ENCODE data around the gene ROR1.

ROR1 gene

GRCh38 chr1:63922848-63923247, 149.0 kb downstream of the ROR1 start:
- DNase-seq: no peak
- Histone ChIP-seq H3K4me1 (ENCODE audit: control insufficient read depth, insufficient read depth, low read length, poor library complexity, severe bottlenecking) (no peaks in the 10 kb centered on the region), H3K27me3 (replicated peaks; ENCODE audit: control insufficient read depth, insufficient read depth, low read length, poor library complexity, severe bottlenecking) (no peaks in the 10 kb centered on the region), H3K4me3 (ENCODE audit: insufficient read depth, low read depth, low read length, poor library complexity, severe bottlenecking) (no peak overlapping the region), H3K9me3 (ENCODE audit: control insufficient read depth, low read length) (no peaks in the 10 kb centered on the region), H3K27ac (ENCODE audit: insufficient read depth, low read length, poor library complexity, severe bottlenecking) (no peak overlapping the region), H3K36me3 (ENCODE audit: control insufficient read depth, insufficient read depth, low read length) (no peaks in the 10 kb centered on the region)

DNA sequence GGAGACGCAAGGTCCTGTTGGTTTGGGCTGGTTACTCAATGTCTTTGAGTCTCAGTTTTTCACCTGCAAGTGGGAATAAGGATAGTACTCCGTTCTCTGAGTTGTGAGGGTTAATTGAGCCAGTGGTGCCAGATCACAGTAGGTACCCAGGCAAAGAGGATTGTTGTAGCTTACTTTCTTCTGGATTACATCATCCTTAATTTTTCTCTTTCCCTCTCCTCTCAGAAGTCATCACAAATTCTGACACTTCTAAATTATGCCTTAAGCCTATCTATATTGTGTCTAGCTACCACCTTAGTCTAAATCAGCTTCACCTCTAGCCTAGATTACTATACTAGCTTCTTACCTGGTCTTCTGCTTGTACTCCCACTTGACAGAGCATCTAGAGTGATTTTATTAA, 149.5 kb downstream of the ROR1 start:
- Histone ChIP-seq H3K36me3 (ENCODE audit: control insufficient read depth, insufficient read depth, low read length) (no peaks in the 10 kb centered on the region), H3K4me3 (ENCODE audit: insufficient read depth, low read depth, low read length, poor library complexity, severe bottlenecking) (no peak overlapping the region), H3K27me3 (replicated peaks; ENCODE audit: control insufficient read depth, insufficient read depth, low read length, poor library complexity, severe bottlenecking) (no peaks in the 10 kb centered on the region), H3K4me1 (ENCODE audit: control insufficient read depth, insufficient read depth, low read length, poor library complexity, severe bottlenecking) (no peaks in the 10 kb centered on the region), H3K27ac (ENCODE audit: insufficient read depth, low read length, poor library complexity, severe bottlenecking) (no peak overlapping the region), H3K9me3 (ENCODE audit: control insufficient read depth, low read length) (no peaks in the 10 kb centered on the region)
- no peak for DNase-seq

- Histone ChIP-seq H3K36me3 (ENCODE audit: control insufficient read depth, insufficient read depth, low read length) (no peaks in the 10 kb centered on the region), H3K4me3 (ENCODE audit: insufficient read depth, low read depth, low read length, poor library complexity, severe bottlenecking) (no peak overlapping the region), H3K9me3 (ENCODE audit: control insufficient read depth, low read length) (no peaks in the 10 kb centered on the region), H3K4me1 (ENCODE audit: control insufficient read depth, insufficient read depth, low read length, poor library complexity, severe bottlenecking) (no peaks in the 10 kb centered on the region), H3K27me3 (replicated peaks; ENCODE audit: control insufficient read depth, insufficient read depth, low read length, poor library complexity, severe bottlenecking) (no peaks in the 10 kb centered on the region), H3K27ac (ENCODE audit: insufficient read depth, low read length, poor library complexity, severe bottlenecking) (no peak overlapping the region)
- DNase-seq: no peak
Observed at GRCh38 chr1:63924600-63924999, 150.8 kb downstream of the ROR1 start.

DNA sequence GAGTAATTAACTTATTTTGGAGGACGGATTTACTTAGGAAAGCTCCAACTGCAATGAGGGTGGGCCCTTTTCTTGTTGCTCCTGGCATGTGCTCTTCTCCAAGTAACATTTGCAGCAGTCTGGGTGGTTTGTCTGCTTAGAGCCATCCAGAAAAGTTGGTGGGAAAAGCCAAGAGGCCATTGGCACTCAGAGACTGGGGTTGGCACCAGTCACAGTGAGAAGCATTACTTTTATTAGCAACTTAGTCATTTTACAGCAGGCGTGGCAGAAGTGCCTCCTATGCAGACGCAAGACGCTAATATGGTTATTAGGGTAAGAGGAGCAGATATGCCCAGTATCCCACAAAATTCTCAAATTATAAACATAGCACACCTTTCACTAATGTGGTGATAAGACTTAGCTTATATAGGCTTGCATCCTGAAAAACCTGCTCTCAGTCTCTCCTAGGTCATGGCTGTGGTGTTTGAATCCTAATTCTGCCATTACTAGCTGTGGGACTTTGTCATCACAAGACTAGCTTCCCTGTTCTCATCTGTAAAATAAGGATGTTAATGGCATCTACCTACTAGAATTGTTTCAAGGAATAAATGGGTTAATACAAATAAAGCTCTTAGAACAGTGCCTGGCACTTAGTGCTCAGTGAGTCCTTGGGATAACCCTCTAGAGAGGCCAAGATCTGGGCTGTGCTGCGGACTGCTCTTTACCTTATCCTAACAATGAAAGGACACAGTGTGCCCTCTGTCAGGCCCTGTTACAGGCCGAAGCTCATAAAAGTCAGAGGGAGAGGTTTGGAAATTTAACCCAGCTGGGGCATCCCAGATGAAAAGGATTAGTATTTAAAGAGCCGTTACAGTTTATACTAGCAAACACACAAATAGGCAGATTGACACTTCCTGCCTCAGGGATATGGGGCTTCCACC, 154.6 kb downstream of the ROR1 start:
- Histone ChIP-seq H3K4me3 (ENCODE audit: insufficient read depth, low read depth, low read length, poor library complexity, severe bottlenecking) (no peak overlapping the region), H3K27ac (ENCODE audit: insufficient read depth, low read length, poor library complexity, severe bottlenecking) (no peak overlapping the region), H3K36me3 (ENCODE audit: control insufficient read depth, insufficient read depth, low read length) (no peaks in the 10 kb centered on the region), H3K27me3 (replicated peaks; ENCODE audit: control insufficient read depth, insufficient read depth, low read length, poor library complexity, severe bottlenecking) (no peaks in the 10 kb centered on the region), H3K4me1 (ENCODE audit: control insufficient read depth, insufficient read depth, low read length, poor library complexity, severe bottlenecking) (no peaks in the 10 kb centered on the region), H3K9me3 (ENCODE audit: control insufficient read depth, low read length) (no peaks in the 10 kb centered on the region)
- no peak for DNase-seq

- H3K9me3 ChIP-seq (ENCODE audit: control insufficient read depth, low read length): no peaks in the 10 kb centered on the region
- H3K27ac ChIP-seq (ENCODE audit: insufficient read depth, low read length, poor library complexity, severe bottlenecking): no peak overlapping the region
- DNase-seq: no peak
- no peaks in the 10 kb centered on the region for H3K27me3 ChIP-seq (replicated peaks; ENCODE audit: control insufficient read depth, insufficient read depth, low read length, poor library complexity, severe bottlenecking)
- no peaks in the 10 kb centered on the region for H3K36me3 ChIP-seq (ENCODE audit: control insufficient read depth, insufficient read depth, low read length)
- H3K4me1 ChIP-seq (ENCODE audit: control insufficient read depth, insufficient read depth, low read length, poor library complexity, severe bottlenecking): no peaks in the 10 kb centered on the region
- H3K4me3 ChIP-seq (ENCODE audit: insufficient read depth, low read depth, low read length, poor library complexity, severe bottlenecking): no peak overlapping the region
Observed at GRCh38 chr1:63929106-63929478, 155.3 kb downstream of the ROR1 start.

- DNase-seq: no peak
- Histone ChIP-seq H3K4me3 (ENCODE audit: insufficient read depth, low read depth, low read length, poor library complexity, severe bottlenecking) (no peak overlapping the region), H3K27me3 (replicated peaks; ENCODE audit: control insufficient read depth, insufficient read depth, low read length, poor library complexity, severe bottlenecking) (no peaks in the 10 kb centered on the region), H3K27ac (ENCODE audit: insufficient read depth, low read length, poor library complexity, severe bottlenecking) (no peak overlapping the region), H3K36me3 (ENCODE audit: control insufficient read depth, insufficient read depth, low read length) (no peaks in the 10 kb centered on the region), H3K9me3 (ENCODE audit: control insufficient read depth, low read length) (no peaks in the 10 kb centered on the region), H3K4me1 (ENCODE audit: control insufficient read depth, insufficient read depth, low read length, poor library complexity, severe bottlenecking) (no peaks in the 10 kb centered on the region)
Observed at GRCh38 chr1:63931468-63931867, 157.7 kb downstream of the ROR1 start.

DNA sequence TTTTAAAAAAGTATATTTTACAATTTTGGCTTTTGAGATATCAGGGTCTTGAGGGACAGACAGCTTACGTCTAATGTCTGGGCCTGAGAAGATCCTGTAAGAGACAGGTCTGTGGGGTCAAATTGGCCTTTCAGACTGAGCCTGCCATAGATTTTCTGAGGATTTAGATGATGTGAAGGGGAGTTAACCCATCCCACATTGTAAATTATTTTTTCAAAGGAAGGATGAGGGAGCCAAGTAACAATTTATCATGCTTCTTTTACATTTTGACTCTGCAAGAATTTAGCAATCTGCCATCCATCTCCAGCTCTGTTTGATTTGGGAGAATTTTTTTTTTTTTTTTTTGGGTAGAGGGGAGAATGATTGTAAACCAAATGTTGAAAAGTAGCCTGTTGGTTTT, 160.9 kb downstream of the ROR1 start:
- H3K27me3 ChIP-seq (replicated peaks; ENCODE audit: control insufficient read depth, insufficient read depth, low read length, poor library complexity, severe bottlenecking): no peaks in the 10 kb centered on the region
- DNase-seq: no peak
- H3K36me3 ChIP-seq (ENCODE audit: control insufficient read depth, insufficient read depth, low read length): no peaks in the 10 kb centered on the region
- no peak overlapping the region for H3K27ac ChIP-seq (ENCODE audit: insufficient read depth, low read length, poor library complexity, severe bottlenecking)
- no peaks in the 10 kb centered on the region for H3K4me1 ChIP-seq (ENCODE audit: control insufficient read depth, insufficient read depth, low read length, poor library complexity, severe bottlenecking)
- no peak overlapping the region for H3K4me3 ChIP-seq (ENCODE audit: insufficient read depth, low read depth, low read length, poor library complexity, severe bottlenecking)
- H3K9me3 ChIP-seq (ENCODE audit: control insufficient read depth, low read length): no peaks in the 10 kb centered on the region

DNA sequence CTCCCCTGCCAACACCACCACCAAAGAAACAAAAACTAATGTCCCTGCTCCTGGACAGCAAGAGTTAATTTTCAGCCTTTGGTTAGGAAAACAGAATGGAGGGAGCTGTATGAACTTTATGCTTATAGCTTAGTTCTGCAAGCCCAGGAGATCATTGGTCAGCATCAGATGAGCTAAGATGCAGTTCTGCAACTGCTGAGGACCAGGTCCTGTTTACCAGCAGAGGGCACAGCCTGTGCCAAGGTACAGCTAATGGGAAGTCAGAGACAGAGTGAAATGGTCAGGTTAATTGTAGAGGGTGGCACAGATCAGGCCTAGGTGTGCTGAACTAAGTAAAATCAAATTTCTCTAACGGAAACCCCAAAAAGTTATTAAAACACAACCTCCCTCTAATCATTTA, 161.3 kb downstream of the ROR1 start:
- Histone ChIP-seq H3K27me3 (replicated peaks; ENCODE audit: control insufficient read depth, insufficient read depth, low read length, poor library complexity, severe bottlenecking) (no peaks in the 10 kb centered on the region), H3K9me3 (ENCODE audit: control insufficient read depth, low read length) (no peaks in the 10 kb centered on the region), H3K27ac (ENCODE audit: insufficient read depth, low read length, poor library complexity, severe bottlenecking) (no peak overlapping the region), H3K4me1 (ENCODE audit: control insufficient read depth, insufficient read depth, low read length, poor library complexity, severe bottlenecking) (no peaks in the 10 kb centered on the region), H3K36me3 (ENCODE audit: control insufficient read depth, insufficient read depth, low read length) (no peaks in the 10 kb centered on the region), H3K4me3 (ENCODE audit: insufficient read depth, low read depth, low read length, poor library complexity, severe bottlenecking) (no peak overlapping the region)
- DNase-seq: no peak

- Histone ChIP-seq H3K4me1 (ENCODE audit: control insufficient read depth, insufficient read depth, low read length, poor library complexity, severe bottlenecking) (no peaks in the 10 kb centered on the region), H3K9me3 (ENCODE audit: control insufficient read depth, low read length) (no peaks in the 10 kb centered on the region), H3K36me3 (ENCODE audit: control insufficient read depth, insufficient read depth, low read length) (no peaks in the 10 kb centered on the region), H3K27me3 (replicated peaks; ENCODE audit: control insufficient read depth, insufficient read depth, low read length, poor library complexity, severe bottlenecking) (no peaks in the 10 kb centered on the region), H3K27ac (ENCODE audit: insufficient read depth, low read length, poor library complexity, severe bottlenecking) (no peak overlapping the region), H3K4me3 (ENCODE audit: insufficient read depth, low read depth, low read length, poor library complexity, severe bottlenecking) (no peak overlapping the region)
- no peak for DNase-seq
Observed at GRCh38 chr1:63935553-63935952, 161.7 kb downstream of the ROR1 start.

DNA sequence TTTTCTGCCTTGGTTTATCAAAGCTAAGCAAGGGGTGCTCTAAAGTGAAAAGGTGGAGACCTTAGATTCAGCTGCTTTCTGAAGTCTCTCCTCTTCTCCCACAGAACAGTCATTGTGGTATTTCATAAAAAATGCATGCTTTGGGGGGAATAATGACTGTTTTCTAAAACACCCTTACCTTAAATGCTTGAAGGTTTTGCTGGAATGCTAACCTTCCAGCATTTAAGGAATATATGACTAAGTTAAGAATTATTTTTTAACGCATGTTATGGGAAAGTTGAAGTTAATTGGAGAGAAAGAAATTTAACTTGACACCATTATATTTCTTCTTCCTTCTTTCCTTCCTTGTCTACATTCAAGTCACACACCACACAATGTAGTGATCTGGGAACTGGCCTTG, 162.5 kb downstream of the ROR1 start:
- H3K9me3 ChIP-seq (ENCODE audit: control insufficient read depth, low read length): no peaks in the 10 kb centered on the region
- H3K4me1 ChIP-seq (ENCODE audit: control insufficient read depth, insufficient read depth, low read length, poor library complexity, severe bottlenecking): no peaks in the 10 kb centered on the region
- no peak for DNase-seq
- no peak overlapping the region for H3K4me3 ChIP-seq (ENCODE audit: insufficient read depth, low read depth, low read length, poor library complexity, severe bottlenecking)
- no peaks in the 10 kb centered on the region for H3K36me3 ChIP-seq (ENCODE audit: control insufficient read depth, insufficient read depth, low read length)
- H3K27ac ChIP-seq (ENCODE audit: insufficient read depth, low read length, poor library complexity, severe bottlenecking): no peak overlapping the region
- H3K27me3 ChIP-seq (replicated peaks; ENCODE audit: control insufficient read depth, insufficient read depth, low read length, poor library complexity, severe bottlenecking): no peaks in the 10 kb centered on the region
